Choroid plexus epithelial cell (primary cell): ENCODE data around the gene NOP10.
A peak's percentile ranks its signal among the peaks of the same experiment; 100 is the strongest.

Experiments
- DNase-seq: peaks from one replicate; pipeline ENCODE4 v3.0.0-alpha.2; 2010; ENCODE audit warnings: low read depth
- H3K4me3 ChIP-seq: 2 replicates; pipeline ENCODE4 v1.5.1; 2011; ENCODE audit warnings: low read depth, mild to moderate bottlenecking, control low read depth, low read length, moderate library complexity
- TF ChIP-seq, protein P1 (sequence below): conservative IDR thresholded peaks from 2 replicates; pipeline ENCODE4 v1.5.1; 2011; ENCODE audit warnings: low read depth, mild to moderate bottlenecking, control low read depth, inconsistent platforms, low read length, moderate library complexity

NOP10 gene

DNA sequence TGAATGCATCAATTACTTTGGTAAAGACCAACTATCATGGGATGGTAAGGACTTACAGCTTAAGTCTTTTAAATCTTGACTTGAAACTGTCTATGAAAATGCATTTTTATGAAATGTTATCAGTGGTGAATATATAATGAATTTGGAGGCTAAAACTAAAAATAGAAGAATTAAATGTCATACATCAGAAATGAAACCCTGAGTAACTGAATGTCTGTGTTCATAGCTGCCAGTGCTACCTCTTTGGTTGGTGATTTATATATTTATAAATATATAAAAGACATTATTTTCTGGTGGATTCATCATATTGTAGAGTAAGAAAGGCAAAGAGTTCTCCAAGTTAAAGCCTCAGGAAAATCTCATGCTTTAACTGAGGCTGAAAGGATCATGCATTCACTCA, 17.6 kb downstream of the NOP10 start:
- TF ChIP-seq, protein P1, sequence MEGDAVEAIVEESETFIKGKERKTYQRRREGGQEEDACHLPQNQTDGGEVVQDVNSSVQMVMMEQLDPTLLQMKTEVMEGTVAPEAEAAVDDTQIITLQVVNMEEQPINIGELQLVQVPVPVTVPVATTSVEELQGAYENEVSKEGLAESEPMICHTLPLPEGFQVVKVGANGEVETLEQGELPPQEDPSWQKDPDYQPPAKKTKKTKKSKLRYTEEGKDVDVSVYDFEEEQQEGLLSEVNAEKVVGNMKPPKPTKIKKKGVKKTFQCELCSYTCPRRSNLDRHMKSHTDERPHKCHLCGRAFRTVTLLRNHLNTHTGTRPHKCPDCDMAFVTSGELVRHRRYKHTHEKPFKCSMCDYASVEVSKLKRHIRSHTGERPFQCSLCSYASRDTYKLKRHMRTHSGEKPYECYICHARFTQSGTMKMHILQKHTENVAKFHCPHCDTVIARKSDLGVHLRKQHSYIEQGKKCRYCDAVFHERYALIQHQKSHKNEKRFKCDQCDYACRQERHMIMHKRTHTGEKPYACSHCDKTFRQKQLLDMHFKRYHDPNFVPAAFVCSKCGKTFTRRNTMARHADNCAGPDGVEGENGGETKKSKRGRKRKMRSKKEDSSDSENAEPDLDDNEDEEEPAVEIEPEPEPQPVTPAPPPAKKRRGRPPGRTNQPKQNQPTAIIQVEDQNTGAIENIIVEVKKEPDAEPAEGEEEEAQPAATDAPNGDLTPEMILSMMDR, result no peak

DNA sequence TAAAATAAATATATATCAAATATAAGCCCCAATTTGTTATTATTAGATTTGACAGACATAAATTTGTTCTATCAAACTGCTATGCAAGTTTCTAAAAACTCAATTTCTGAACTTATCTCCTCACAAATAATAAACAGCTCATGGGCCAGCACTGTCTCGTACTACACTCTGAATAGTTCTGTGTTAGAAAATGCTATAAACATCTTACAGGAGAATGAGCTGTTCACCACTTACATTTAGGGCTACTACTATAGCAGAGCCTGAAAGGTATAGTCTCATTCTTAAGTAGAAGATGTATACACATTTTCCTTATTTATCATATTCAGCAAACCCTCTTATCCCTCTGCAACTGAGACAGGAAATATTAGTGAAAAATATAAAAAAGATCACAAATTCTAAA, 18.0 kb downstream of the NOP10 start:
- no peak for DNase-seq
- TF ChIP-seq, protein P1, result no peak
- no peak overlapping the region for H3K4me3 ChIP-seq

More for the DNA sequence above, 17.6 kb downstream of the NOP10 start:
- H3K4me3 ChIP-seq, result no peak overlapping the region
- DNase-seq, result no peak

DNA sequence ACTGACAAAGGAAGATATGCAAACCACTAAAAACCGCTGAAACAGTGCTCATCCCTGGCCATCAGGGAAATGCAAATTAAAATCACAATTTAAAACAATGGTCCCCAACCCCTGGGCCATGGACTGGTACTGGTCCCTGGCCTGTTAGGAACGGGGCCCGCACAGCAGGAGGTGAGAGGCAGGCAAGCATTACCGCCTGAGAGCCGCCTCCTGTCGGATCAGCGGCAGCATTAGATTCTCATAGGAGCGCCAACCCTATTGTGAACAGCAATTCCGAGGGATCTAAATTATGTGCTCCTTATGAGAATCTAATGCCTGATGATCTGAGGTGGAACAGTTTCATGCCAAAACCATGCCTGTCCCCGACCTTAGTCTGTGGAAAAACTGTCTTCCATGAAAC, 19.7 kb downstream of the NOP10 start:
- TF ChIP-seq, protein P1, result no peak
- no peak for DNase-seq
- H3K4me3 ChIP-seq, result no peak overlapping the region

DNA sequence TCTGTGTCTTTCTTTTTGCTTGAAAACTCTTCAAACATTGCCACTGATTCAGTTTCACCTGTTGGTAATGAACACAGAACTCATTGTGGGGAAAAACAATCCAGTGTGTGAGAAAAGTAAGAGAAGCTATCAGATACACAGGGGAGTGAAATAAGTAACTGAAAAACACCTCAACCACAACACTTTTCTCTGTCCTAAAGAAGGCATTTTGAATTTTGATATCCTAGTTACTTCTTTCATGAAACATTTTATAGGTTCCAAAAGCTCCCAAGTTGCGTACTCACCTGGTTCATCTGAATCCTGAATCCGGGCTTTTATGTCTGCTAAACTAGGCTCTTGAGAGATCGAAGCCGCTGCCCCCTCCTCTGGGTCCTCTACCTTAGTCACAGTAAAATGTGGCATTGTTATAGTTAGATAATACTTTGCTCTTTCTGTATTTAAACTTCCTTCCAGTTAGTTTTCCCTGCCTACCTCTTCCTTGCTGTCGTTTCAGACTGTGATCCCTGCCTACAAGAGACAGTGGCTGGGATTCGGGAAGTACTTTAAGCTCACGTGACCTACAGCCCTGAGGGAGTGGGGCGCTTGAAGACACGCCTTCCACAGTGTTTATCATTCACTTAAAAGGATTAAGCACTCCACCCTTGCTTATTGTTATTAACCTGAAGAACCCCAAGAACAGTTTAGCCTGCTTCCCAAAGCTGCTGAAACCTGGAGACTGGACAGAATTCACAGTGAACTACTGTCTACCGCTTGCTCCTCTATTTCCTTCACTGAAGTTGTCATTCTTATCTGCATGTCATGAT, 24.5 kb downstream of the NOP10 start:
- TF ChIP-seq, protein P1, result no peak
- peak; percentile 74 for DNase-seq
- H3K4me3 ChIP-seq, result peak overlapping the region; percentile 66

DNA sequence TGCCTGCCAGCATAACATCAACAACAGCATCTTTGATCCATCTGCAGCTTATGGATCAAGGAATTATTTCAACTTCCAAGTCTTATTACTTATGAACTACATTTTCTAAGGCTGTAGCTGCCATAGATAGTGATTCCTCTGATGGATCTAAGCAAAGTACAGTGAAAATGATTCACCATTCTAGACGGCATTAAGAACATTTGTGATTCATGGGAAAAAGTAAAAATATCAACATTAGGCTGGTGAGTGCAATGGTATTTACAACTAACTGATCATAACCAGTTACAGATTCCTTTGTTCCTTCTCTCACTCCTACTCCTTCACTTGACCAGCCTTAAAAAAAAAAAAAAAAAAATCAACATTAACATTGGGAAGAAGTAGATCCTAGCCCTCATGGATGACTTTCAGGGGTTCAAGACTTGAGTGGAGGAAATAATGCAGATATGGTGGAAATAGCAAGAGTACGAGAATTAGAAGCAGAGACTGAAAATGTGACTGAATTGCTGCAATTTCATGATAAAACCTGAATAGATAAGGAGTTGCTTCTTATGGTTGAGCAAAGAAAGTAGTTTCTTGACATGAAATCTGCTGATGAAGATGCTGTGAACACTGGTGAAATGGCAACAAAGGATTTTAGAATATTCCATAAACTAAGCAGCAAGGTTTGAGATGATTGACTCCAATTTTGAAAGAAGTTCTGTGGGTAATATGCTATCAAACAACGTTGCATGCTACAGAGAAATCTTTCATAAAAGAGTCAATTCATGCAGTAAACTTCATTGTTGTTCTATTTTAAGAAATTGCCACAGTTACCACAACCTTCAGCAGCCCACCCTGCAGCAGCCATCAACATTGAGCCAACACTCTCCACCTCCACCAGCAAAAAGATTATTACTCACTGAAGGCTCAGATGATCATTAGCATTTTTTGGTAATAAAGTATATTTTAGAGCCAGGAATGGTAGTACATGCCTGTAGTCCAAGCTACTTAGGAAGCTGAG, 28.1 kb downstream of the NOP10 start:
- TF ChIP-seq, protein P1, result no peak
- no peak overlapping the region for H3K4me3 ChIP-seq
- no peak for DNase-seq

DNA sequence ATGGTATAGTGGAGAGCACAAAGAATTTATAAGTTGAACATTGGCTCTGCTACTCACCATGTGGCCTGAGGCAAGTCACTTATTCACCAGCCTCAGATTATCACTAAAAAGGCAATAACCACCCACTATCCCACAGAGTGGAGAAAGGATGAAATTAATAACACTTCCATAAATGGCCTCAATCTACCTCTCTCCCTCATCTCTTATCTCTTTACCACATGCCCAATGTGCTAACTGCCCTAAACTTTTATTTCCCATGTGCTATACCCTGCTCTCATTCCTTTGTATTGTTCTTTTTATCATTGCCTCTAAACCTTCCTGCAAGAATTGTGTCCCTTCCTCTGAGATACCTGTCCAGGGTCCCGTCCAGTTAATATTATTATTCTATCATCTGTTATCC, 31.4 kb downstream of the NOP10 start:
- DNase-seq, result no peak
- no peak overlapping the region for H3K4me3 ChIP-seq
- TF ChIP-seq, protein P1, result no peak
